OCI-LY1 (cell line): ENCODE results near the gene ZFPM1.

ENCODE experiments used
- H2AFZ ChIP-seq: fragments of 200-600 bp; sonication (generic), shearing (Covaris generic); 2 replicates; pipeline ENCODE4 v1.6.0; 2014; ENCODE audit warnings: antibody characterized with exemption, mild to moderate bottlenecking, low read length
- H3F3A ChIP-seq: fragments of 200-600 bp; sonication (generic), shearing (Covaris generic); 2 replicates; pipeline ENCODE4 v1.6.0; 2014; ENCODE audit warnings: mild to moderate bottlenecking, antibody characterized with exemption, low read length, moderate library complexity; ENCODE audit not compliant: insufficient read depth
- H3K27ac ChIP-seq: fragments of 200-600 bp; sonication (generic); 2 replicates; pipeline ENCODE4 v1.5.1; 2014; ENCODE audit warnings: low read length, mixed run types, mild to moderate bottlenecking, low read depth; ENCODE audit not compliant: poor library complexity, severe bottlenecking
- H3K27me3 ChIP-seq: fragments of 200-600 bp; sonication (generic); 2 replicates; pipeline ENCODE4 v1.6.0; 2014; ENCODE audit warnings: antibody characterized with exemption, mild to moderate bottlenecking, low read length, moderate library complexity; ENCODE audit not compliant: insufficient read depth
- H3K36me3 ChIP-seq: fragments of 200-600 bp; sonication (generic); 2 replicates; pipeline ENCODE4 v1.6.1; 2014; ENCODE audit warnings: mild to moderate bottlenecking, antibody characterized with exemption, low read length, moderate library complexity, mixed read lengths; ENCODE audit not compliant: insufficient read depth
- H3K4me1 ChIP-seq: fragments of 200-600 bp; sonication (generic); 2 replicates; pipeline ENCODE4 v1.5.1; 2014; ENCODE audit warnings: mild to moderate bottlenecking, low read length, moderate library complexity; ENCODE audit not compliant: insufficient read depth, severe bottlenecking
- H3K4me2 ChIP-seq: fragments of 200-600 bp; sonication (generic), shearing (Covaris generic); 2 replicates; pipeline ENCODE4 v1.6.1; 2014; ENCODE audit warnings: low read length
- H3K4me3 ChIP-seq: fragments of 200-600 bp; sonication (generic); 2 replicates; pipeline ENCODE4 v1.5.1; 2014; ENCODE audit warnings: low read length, low read depth, mild to moderate bottlenecking, mixed read lengths; ENCODE audit not compliant: poor library complexity, severe bottlenecking
- H3K79me2 ChIP-seq: fragments of 200-600 bp; shearing (Covaris generic); 2 replicates; pipeline ENCODE4 v1.6.1; 2016; ENCODE audit warnings: mixed run types, low read length, mixed read lengths; ENCODE audit not compliant: insufficient read depth
- H3K9ac ChIP-seq: fragments of 200-600 bp; sonication (generic), shearing (Covaris generic); 2 replicates; pipeline ENCODE4 v1.6.1; 2014; ENCODE audit warnings: mild to moderate bottlenecking, low read length, mixed read lengths
- H3K9me2 ChIP-seq: fragments of 200-600 bp; sonication (generic), shearing (Covaris generic); 2 replicates; pipeline ENCODE4 v1.6.1; 2014; ENCODE audit warnings: low read depth, mild to moderate bottlenecking, low read length, mixed read lengths
- H3K9me3 ChIP-seq: fragments of 200-600 bp; shearing (Covaris generic); 2 replicates; pipeline ENCODE4 v1.6.1; 2014; ENCODE audit warnings: low read length, mixed read lengths
- H4K20me1 ChIP-seq: fragments of 200-600 bp; sonication (generic), shearing (Covaris generic); 2 replicates; pipeline ENCODE4 v1.6.0; 2016; ENCODE audit warnings: mild to moderate bottlenecking, low read length; ENCODE audit not compliant: insufficient read depth
- EZH2 ChIP-seq: fragments of 200-600 bp; sonication (generic), shearing (Covaris generic); IDR thresholded peaks from 2 replicates; pipeline ENCODE4 v1.8.0; 2017; ENCODE audit warnings: borderline replicate concordance, mixed run types, mild to moderate bottlenecking, antibody characterized with exemption, low read length, moderate library complexity, mixed read lengths
- TF ChIP-seq, protein P1 (sequence below): fragments of 200-600 bp; sonication (generic), shearing (Covaris generic); IDR thresholded peaks from 2 replicates; pipeline ENCODE4 v1.5.1; 2017; ENCODE audit warnings: mild to moderate bottlenecking, antibody characterized with exemption, low read length, moderate library complexity, mixed read lengths

Gene ZFPM1

DNA sequence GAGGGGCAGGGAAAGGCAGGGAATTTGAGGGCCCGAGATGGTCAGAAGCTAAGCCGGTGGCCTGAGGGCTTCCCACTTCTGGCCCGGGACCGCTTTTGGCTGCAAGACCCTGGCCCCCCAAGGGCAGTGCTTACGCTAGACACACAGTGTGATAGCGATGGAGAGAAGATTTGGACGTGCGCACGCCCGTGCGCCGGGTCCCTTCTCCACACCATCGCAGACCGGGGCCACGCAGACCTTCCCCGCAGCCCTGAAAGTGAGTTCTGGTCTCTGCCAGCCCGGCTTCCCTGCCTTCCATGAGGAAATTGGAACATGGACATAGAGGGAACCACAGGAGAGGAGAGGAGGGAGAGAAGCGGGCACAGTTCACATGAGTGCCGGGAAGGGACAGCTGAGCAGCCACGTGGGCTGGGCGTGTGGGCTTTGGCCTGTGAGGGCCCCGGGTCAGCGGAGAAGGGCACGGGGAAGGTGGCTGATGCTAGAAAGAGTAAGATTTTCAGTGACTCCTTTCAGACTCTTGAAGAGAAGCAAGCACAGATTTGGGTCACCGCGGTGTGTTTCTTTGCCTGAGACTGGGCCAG is 23.8 kb downstream of the ZFPM1 start:
- no peaks in the 10 kb centered on the region for H3F3A ChIP-seq
- no peaks in the 10 kb centered on the region for H3K9me2 ChIP-seq
- H3K27ac ChIP-seq = no peak overlapping the region
- H3K4me1 ChIP-seq = no peaks in the 10 kb centered on the region
- no peaks in the 10 kb centered on the region for H3K79me2 ChIP-seq
- H3K9ac ChIP-seq = no peak overlapping the region
- H4K20me1 ChIP-seq = no peaks in the 10 kb centered on the region
- no peaks in the 10 kb centered on the region for H3K36me3 ChIP-seq
- H2AFZ ChIP-seq = no peak overlapping the region
- no peaks in the 10 kb centered on the region; the same call in 1 of the 2 replicates for H3K27me3 ChIP-seq
- no peaks in the 10 kb centered on the region for H3K9me3 ChIP-seq
- H3K4me2 ChIP-seq = no peak overlapping the region
- no peak for TF ChIP-seq EZH2
- no peak overlapping the region for H3K4me3 ChIP-seq

DNA sequence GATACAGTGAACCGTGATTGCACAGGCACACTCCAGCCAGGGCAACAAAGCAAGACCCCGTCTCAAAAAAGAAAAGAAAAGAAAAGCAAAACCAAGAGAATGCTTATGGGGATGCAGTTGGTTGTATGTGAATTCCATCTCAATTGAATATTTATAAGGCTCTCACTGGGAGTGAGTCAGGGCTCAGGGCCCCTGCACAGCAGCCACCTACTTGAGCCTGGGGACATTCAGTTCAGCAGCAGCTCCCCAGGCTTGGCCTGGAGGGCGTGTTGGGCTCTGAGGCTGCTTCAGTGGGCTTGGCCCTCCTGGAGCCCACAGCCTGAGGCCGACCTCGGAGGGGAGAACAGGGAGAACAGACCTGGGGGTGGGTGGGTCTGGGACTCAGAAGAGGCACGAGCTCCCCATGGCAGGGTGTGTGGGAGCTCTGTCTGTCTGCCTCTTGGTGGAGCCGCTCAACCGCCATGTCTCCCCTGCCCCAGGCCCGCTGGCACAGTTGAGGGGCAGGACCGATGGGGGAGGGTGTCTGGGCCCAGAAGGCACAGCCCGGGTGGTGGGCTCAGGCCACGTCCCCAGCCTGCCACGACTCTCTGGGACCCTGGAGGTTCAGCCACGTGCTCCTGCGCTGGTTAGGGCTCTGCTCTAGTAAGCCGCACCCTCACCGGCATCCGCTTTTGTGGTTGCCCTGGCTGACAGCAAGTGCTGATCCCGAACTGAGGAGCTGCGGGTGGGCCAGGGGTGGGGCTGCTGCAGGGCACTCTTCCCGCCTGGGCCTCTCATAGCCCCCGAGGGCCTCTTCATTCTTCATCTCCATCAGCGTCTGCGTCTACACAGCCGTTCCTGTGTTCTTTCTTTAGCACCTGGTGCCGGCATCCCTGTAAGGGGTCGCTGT is 24.8 kb downstream of the ZFPM1 start:
- TF ChIP-seq, protein P1, sequence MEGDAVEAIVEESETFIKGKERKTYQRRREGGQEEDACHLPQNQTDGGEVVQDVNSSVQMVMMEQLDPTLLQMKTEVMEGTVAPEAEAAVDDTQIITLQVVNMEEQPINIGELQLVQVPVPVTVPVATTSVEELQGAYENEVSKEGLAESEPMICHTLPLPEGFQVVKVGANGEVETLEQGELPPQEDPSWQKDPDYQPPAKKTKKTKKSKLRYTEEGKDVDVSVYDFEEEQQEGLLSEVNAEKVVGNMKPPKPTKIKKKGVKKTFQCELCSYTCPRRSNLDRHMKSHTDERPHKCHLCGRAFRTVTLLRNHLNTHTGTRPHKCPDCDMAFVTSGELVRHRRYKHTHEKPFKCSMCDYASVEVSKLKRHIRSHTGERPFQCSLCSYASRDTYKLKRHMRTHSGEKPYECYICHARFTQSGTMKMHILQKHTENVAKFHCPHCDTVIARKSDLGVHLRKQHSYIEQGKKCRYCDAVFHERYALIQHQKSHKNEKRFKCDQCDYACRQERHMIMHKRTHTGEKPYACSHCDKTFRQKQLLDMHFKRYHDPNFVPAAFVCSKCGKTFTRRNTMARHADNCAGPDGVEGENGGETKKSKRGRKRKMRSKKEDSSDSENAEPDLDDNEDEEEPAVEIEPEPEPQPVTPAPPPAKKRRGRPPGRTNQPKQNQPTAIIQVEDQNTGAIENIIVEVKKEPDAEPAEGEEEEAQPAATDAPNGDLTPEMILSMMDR = no peak
- Histone ChIP-seq H3K36me3 (no peaks in the 10 kb centered on the region), H3K4me1 (no peaks in the 10 kb centered on the region), H2AFZ (no peak overlapping the region), H3K9me3 (no peaks in the 10 kb centered on the region), H3K9me2 (no peaks in the 10 kb centered on the region), H3K27ac (no peak overlapping the region), H3F3A (no peaks in the 10 kb centered on the region), H3K4me2 (no peak overlapping the region), H3K27me3 (peaks cover 2% of the 10 kb centered on the region; the same call in 1 of the 2 replicates), H4K20me1 (no peaks in the 10 kb centered on the region), H3K9ac (no peak overlapping the region), H3K79me2 (no peaks in the 10 kb centered on the region), H3K4me3 (no peak overlapping the region)

DNA sequence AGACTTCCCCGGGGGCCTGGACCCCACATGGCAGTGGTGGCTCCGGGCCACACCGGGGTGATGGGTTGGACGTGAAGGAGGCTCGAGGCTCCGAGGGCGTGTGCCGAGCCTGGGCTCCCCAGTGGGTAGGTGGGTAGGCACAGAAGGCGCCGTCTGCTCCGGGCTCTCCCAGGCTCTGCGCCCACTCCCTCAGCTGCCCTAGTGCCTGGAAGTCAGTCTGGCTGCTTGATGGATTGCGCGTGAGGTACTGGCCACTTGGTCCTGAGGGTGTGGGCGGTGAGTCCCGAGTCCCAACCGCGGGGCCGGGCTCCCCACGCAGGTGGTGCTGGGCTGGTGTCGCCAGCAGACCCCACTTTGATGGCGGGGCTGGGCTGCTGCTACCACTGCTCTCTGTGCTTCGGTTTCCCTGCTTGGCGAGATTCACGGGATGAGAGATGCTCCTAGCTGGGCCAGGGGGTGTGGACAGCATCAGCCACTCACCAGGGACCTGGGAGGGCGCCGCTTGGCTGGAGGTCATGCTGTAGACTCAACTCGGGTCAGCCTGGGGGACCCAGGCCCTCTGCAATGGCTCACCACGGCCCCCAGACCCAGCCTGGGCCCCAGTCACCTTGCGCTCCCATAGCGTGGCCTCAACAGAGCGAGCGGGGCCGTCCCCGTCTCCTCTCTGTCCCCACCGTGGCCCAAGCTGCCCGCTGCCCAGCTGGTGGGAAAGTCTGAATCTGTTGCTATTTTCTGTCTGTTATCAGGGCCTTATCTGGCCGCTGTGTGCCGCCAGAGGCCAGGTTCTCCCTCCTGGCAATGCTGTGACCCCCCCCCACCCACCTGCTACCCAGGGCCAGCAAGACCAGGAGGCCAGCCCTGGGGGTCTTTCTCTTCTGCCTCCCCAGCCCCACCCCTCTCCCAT is 26.1 kb downstream of the ZFPM1 start:
- H3F3A ChIP-seq = no peaks in the 10 kb centered on the region
- no peaks in the 10 kb centered on the region for H3K4me1 ChIP-seq
- H3K36me3 ChIP-seq = no peaks in the 10 kb centered on the region
- H3K9me2 ChIP-seq = no peaks in the 10 kb centered on the region
- TF ChIP-seq, protein P1 = no peak
- no peak for TF ChIP-seq EZH2
- no peaks in the 10 kb centered on the region for H4K20me1 ChIP-seq
- H3K9ac ChIP-seq = no peak overlapping the region
- H3K27me3 ChIP-seq = peaks cover 9% of the 10 kb centered on the region; the same call in 1 of the 2 replicates
- no peak overlapping the region for H3K27ac ChIP-seq
- H3K4me2 ChIP-seq = no peak overlapping the region
- H3K4me3 ChIP-seq = no peak overlapping the region
- H3K9me3 ChIP-seq = no peaks in the 10 kb centered on the region
- no peak overlapping the region for H2AFZ ChIP-seq
- H3K79me2 ChIP-seq = no peaks in the 10 kb centered on the region
